SU-DHL-6 (cell line): ENCODE results near the gene ATP11A.

Experiments used
- H2AFZ ChIP-seq: fragments of 200-600 bp; sonication (generic); 2 replicates; pipeline ENCODE4 v1.6.1; 2014; ENCODE audit warnings: low read depth, mild to moderate bottlenecking, moderate library complexity, mixed read lengths, antibody characterized with exemption, low read length; ENCODE audit not compliant: severe bottlenecking
- H3F3A ChIP-seq: fragments of 200-600 bp; shearing (Covaris generic); 2 replicates; pipeline ENCODE4 v1.6.0; 2016; ENCODE audit warnings: antibody characterized with exemption, mild to moderate bottlenecking; ENCODE audit not compliant: insufficient read depth
- H3K27ac ChIP-seq: fragments of 200-600 bp; sonication (generic); 2 replicates; pipeline ENCODE4 v1.5.1; 2016; ENCODE audit warnings: low read depth, mild to moderate bottlenecking, low read length, moderate library complexity, mixed read lengths
- H3K27me3 ChIP-seq: fragments of 200-600 bp; sonication (generic), shearing (Covaris generic); 2 replicates; pipeline ENCODE4 v1.6.0; 2014; ENCODE audit warnings: mild to moderate bottlenecking, low read length
- H3K36me3 ChIP-seq: fragments of 200-600 bp; sonication (generic); 2 replicates; pipeline ENCODE4 v1.6.1; 2014; ENCODE audit warnings: mild to moderate bottlenecking, low read length, mixed read lengths
- H3K4me2 ChIP-seq: fragments of 300-600, 200-600 bp; shearing (Covaris generic), sonication (generic); 2 replicates; pipeline ENCODE4 v1.6.0; 2014; ENCODE audit warnings: low read length, low read depth, mild to moderate bottlenecking; ENCODE audit not compliant: poor library complexity, severe bottlenecking
- H3K4me3 ChIP-seq: fragments of 200-600 bp; sonication (generic); 2 replicates; pipeline ENCODE4 v1.5.1; 2014; ENCODE audit warnings: antibody characterized with exemption, low read length, mild to moderate bottlenecking, mixed read lengths; ENCODE audit not compliant: insufficient read depth, poor library complexity, severe bottlenecking
- H3K79me2 ChIP-seq: fragments of 200-600 bp; sonication (generic); 2 replicates; pipeline ENCODE4 v1.6.1; 2014; ENCODE audit warnings: mild to moderate bottlenecking, low read length, moderate library complexity; ENCODE audit not compliant: insufficient read depth
- H3K9ac ChIP-seq: fragments of 200-600 bp; sonication (generic); 2 replicates; pipeline ENCODE4 v1.7.0; 2014; ENCODE audit warnings: mild to moderate bottlenecking, low read length
- H3K9me2 ChIP-seq: fragments of 200-600 bp; sonication (generic); replicated peaks from 2 replicates; pipeline ENCODE4 v1.6.1; 2014; ENCODE audit warnings: low read length; ENCODE audit not compliant: insufficient read depth
- H3K9me3 ChIP-seq: fragments of 200-600 bp; sonication (generic); 2 replicates; pipeline ENCODE4 v1.6.1; 2014; ENCODE audit warnings: low read length, mixed read lengths; ENCODE audit not compliant: insufficient read depth
- H4K20me1 ChIP-seq: fragments of 200-600 bp; sonication (generic); 2 replicates; pipeline ENCODE4 v1.6.1; 2014; ENCODE audit warnings: low read depth, mild to moderate bottlenecking, antibody characterized with exemption, low read length, moderate library complexity, mixed read lengths
- EZH2phosphoT487 ChIP-seq: fragments of 200-600 bp; sonication (generic), shearing (Covaris generic); conservative IDR thresholded peaks from 2 replicates; pipeline ENCODE4 v1.6.1; 2018; ENCODE audit warnings: mild to moderate bottlenecking, antibody characterized with exemption, low read length, moderate library complexity, mixed read lengths
- TF ChIP-seq, protein P1 (sequence below): fragments of 200-600 bp; sonication (generic); IDR thresholded peaks from one replicate; pipeline ENCODE4 v1.5.1; 2017; ENCODE audit warnings: antibody characterized with exemption, mild to moderate bottlenecking, low read length, moderate library complexity; ENCODE audit not compliant: insufficient read depth, poor library complexity, severe bottlenecking

ATP11A gene

DNA sequence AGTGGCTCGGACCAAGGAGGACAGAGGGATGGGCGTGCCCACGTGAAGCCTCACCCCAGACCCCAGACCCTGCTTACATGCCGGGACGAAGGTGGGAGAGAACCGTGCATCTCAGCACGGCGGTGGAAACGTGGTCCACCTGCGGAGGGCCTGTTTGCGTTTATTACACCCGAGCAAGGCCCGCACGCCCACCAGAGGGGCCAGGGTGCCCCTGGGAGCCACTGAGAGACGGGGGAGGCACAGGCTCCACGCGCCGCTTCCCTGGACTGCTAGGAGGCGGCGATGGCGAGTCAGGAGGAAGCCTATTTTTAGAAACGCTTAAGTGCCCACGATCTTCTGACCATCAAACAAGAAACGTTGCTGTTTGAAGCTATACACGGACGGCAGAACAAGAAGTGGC lies 80.7 kb downstream of the ATP11A start:
- Histone ChIP-seq H3K4me2 (no peak overlapping the region), H3K4me3 (no peak overlapping the region), H3K79me2 (no peaks in the 10 kb centered on the region), H3F3A (no peaks in the 10 kb centered on the region), H3K36me3 (no peaks in the 10 kb centered on the region), H3K27ac (no peak overlapping the region), H3K9me2 (no peaks in the 10 kb centered on the region), H3K9ac (no peak overlapping the region), H3K9me3 (no peaks in the 10 kb centered on the region), H3K27me3 (no peaks in the 10 kb centered on the region), H4K20me1 (no peaks in the 10 kb centered on the region), H2AFZ (no peak overlapping the region)
- no peak for TF ChIP-seq EZH2phosphoT487
- TF ChIP-seq, protein P1, sequence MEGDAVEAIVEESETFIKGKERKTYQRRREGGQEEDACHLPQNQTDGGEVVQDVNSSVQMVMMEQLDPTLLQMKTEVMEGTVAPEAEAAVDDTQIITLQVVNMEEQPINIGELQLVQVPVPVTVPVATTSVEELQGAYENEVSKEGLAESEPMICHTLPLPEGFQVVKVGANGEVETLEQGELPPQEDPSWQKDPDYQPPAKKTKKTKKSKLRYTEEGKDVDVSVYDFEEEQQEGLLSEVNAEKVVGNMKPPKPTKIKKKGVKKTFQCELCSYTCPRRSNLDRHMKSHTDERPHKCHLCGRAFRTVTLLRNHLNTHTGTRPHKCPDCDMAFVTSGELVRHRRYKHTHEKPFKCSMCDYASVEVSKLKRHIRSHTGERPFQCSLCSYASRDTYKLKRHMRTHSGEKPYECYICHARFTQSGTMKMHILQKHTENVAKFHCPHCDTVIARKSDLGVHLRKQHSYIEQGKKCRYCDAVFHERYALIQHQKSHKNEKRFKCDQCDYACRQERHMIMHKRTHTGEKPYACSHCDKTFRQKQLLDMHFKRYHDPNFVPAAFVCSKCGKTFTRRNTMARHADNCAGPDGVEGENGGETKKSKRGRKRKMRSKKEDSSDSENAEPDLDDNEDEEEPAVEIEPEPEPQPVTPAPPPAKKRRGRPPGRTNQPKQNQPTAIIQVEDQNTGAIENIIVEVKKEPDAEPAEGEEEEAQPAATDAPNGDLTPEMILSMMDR, result no peak

DNA sequence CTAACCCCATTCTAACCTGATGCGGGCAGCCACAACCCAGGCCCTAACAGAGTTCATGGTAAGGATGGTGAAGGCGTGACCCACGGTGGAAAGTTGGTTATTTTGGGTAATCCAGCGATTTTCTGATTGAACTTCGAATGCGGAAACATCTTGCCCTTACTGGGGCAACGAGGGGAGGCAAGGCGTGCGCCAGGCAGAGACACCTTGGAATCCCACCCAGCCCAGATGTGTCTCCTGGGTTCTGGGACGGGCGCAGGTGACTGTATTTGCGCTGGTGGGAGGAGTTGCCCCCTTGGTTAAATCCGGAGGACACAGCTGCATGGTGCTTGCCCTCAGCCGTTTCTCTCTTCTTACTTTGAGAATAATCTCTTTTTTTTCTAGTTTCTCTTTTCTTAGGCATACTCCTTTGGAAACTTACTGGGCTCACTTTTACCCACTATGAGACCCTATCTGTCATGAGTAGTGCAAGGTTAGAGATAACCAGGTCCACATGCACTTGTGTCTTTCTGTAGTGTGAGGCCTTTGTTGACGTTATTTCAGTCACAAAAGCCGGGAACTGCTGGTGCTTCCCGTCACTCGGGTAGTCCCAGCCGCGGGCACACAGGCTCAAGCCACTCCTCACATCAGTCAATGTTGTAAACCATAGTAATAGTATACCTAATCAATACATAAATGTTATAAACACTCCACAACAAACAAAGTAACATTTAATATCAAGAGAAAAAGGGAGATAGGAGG lies 81.5 kb downstream of the ATP11A start:
- no peak for TF ChIP-seq EZH2phosphoT487
- TF ChIP-seq, protein P1, result no peak
- Histone ChIP-seq H3K9ac (no peak overlapping the region), H3K4me2 (no peak overlapping the region), H3K27ac (no peak overlapping the region), H3F3A (no peaks in the 10 kb centered on the region), H3K9me2 (no peaks in the 10 kb centered on the region), H2AFZ (no peak overlapping the region), H3K79me2 (no peaks in the 10 kb centered on the region), H3K4me3 (no peak overlapping the region), H4K20me1 (no peaks in the 10 kb centered on the region), H3K27me3 (no peaks in the 10 kb centered on the region), H3K36me3 (no peaks in the 10 kb centered on the region), H3K9me3 (no peaks in the 10 kb centered on the region)

DNA sequence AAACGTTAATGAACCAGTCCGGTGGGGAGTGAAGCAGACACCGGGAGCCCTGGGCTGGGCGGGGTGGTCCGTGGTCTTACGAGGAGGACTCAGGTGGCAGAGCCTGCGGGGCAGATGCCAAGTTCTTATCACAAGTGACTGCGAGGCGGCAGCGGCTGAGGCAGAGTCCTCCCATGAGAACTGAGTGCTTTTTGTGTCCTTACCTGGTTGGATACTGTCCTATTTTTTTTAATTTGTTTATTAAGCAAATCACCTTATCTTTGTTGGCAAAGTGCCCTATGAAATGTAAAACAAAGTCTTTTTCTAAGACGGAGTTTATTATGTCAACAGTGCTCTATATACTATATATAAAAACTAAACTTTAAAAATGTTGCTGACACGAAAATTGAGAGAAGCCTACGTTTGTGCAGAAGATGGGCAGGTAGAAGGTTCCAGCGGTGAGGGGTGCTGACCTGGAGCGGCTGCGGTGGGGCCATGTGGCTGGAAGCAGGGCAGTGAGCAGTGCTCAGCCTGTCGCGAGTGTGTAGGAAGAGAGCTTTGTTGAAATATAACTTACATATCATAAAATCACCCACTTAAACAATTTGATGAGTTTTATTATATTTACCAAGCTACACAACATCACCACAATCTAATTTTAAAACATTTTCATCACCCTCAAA lies 82.2 kb downstream of the ATP11A start:
- Histone ChIP-seq H3K9me2 (no peaks in the 10 kb centered on the region), H3K4me2 (no peak overlapping the region), H3K79me2 (no peaks in the 10 kb centered on the region), H3K27me3 (no peaks in the 10 kb centered on the region), H3K9me3 (no peaks in the 10 kb centered on the region), H3K36me3 (no peaks in the 10 kb centered on the region), H3K9ac (no peak overlapping the region), H2AFZ (no peak overlapping the region), H4K20me1 (no peaks in the 10 kb centered on the region), H3F3A (no peaks in the 10 kb centered on the region), H3K4me3 (no peak overlapping the region), H3K27ac (no peak overlapping the region)
- TF ChIP-seq EZH2phosphoT487, result no peak
- TF ChIP-seq, protein P1, result no peak
